Right lung (tissue), 5 donors: ENCODE measurements around the gene ZNF431. TPM values are rescaled to one million over a fixed set of nuclear protein-coding genes. Genes with fewer than 3 reads are reported as not detected.
A peak's percentile ranks its signal among the peaks of the same experiment; 100 is the strongest.
"Not testable (repeated sequence)": the region's sequence is repeated elsewhere in the genome, so short reads cannot be mapped to it uniquely, and the experiment has no call there.

Experiments used
- DNase-seq, 2 donors: peaks; one replicate each; pipeline ENCODE4 v3.0.0-alpha.2; 2013
- polyA plus RNA-seq, 5 donors: library from polyadenylated mRNA; unstranded; fragments of 120-200 nt; gene quantifications; one replicate each; pipeline versions ENCODE4 v1.2.1 to v1.2.3, GENCODE V29; 2013; ENCODE audit warnings: inconsistent platforms in 1 of 5, low replicate concordance in 1 of 5; ENCODE audit not compliant: insufficient read length in 5 of 5, insufficient read depth in 1 of 5

The ZNF431 gene
- polyA plus RNA-seq, 5 donors, result 22.0 to 44.9 (median 39.2) TPM

- DNase-seq, result not testable (repeated sequence)
These were observed 834 bp upstream of the ZNF431 start for GRCh38 chr19:21141006-21141405.

DNA sequence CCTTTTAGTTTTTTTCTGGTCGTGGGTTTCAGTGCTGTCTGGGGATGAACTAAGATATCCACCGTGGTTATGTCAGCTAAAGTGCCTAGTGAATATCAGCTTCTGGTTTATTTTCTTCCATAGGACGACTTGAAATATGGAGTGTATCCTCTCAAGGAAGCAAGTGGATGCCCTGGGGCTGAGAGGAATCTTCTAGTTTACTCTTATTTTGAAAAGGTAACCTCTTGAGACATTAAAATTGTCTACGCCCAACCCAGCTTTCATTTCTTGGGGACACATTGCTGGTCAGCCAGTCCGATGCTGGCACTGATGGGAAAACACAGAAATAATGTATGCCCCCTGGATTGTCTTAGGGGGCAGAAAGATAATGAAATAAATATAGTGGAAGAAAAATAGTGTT lies 1.6 kb downstream of the ZNF431 start:
- DNase-seq, result no peak

GRCh38 chr19:21143854-21144253 lies 2.0 kb downstream of the ZNF431 start:
- no peak for DNase-seq

DNA sequence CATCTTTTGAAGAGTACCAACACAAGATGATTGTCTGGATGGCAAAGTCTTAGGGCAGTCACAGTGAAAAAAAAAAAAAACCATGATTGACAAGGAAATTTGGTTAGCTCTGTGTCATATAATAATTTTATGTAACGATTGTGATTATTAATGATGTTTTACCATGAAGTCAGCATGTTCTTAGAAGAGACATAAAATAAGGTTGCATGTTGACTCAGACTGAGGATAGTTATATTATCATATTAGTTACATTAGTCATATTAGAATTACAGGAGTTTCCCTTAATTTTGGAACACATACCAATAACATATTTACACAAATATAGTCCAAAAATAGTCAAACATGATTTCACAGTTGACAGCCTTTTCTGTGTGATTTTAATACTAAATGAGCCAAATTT lies 5.7 kb downstream of the ZNF431 start:
- DNase-seq, result no peak

- no peak for DNase-seq
These were observed 6.8 kb downstream of the ZNF431 start for GRCh38 chr19:21148681-21149080.

- DNase-seq, result no peak
These were observed 8.0 kb downstream of the ZNF431 start for GRCh38 chr19:21149877-21150276.

GRCh38 chr19:21151460-21151859 lies 9.6 kb downstream of the ZNF431 start:
- no peak for DNase-seq

DNA sequence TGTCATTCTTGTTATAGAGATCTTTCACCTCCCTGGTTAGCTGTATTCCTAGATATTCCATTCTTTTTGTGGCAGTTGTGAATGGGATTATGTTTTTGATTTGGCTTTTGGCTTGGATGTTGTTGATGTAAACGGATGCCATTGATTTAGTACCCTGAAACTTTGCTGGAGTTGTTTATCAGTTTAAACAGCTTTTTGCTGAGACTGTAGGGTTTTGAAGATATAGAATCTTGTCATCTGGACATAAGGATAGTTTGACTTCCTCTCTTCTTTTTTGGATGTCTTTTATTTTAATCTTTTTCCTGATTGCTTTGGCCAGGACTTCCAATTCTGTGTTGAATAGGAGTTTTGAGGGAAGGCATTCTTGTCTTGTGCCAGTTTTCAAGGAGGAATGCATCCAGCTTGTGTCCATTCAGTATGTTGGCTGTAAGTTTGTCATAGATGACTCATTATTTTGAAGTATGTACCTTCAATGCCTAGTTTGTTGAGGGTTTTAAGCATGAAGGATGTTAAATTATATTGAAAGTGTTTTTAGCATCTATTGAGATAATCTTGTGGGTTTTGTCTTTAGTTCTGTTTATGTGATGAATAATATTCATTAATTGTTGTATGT lies 16.8 kb downstream of the ZNF431 start:
- no peak for DNase-seq

DNA sequence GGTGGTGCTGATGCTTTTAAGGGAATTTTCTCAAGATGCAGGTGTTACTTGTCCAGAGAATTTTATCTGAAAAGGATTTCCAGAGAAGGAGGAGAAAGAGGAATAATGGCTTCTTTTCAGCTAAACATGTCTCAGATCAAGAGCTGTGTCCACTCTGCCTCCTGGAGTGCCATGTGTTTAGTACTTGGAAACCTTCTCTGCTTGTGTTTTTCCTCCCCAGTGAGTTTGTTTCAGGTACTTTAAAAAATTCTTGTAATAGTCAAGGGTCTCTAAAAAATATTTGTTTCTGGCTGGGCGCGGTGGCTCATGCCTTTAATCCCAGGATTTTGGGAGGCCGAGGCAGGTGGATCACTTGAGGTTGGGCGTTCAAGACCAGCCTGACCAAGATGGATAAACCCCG lies 22.7 kb downstream of the ZNF431 start:
- no peak for DNase-seq

DNA sequence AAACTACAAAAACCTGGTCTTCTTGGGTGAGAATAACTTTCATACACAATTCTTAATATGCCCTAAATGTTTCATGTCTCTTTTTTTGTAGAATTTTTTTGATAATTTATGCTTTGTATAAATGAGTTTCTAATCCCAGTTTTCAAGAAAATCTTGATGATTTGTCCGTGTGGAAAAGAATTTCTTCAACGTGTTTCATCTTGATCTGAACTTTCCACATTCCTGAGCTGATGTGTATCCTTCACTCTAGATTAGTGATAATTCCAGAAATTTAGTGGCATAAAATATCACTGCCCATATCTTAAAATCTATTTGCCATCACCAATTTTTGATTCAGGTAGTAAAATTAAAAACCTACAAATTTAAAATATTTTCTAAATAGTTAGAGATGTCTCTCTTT lies 24.6 kb downstream of the ZNF431 start:
- DNase-seq, result no peak

GRCh38 chr19:21197590-21198295 lies 55.9 kb downstream of the ZNF431 start:
- DNase-seq, result no peak

- DNase-seq, result peak; percentile 14 to 32
These were observed 61.1 kb downstream of the ZNF431 start for GRCh38 chr19:21202865-21203494.

DNA sequence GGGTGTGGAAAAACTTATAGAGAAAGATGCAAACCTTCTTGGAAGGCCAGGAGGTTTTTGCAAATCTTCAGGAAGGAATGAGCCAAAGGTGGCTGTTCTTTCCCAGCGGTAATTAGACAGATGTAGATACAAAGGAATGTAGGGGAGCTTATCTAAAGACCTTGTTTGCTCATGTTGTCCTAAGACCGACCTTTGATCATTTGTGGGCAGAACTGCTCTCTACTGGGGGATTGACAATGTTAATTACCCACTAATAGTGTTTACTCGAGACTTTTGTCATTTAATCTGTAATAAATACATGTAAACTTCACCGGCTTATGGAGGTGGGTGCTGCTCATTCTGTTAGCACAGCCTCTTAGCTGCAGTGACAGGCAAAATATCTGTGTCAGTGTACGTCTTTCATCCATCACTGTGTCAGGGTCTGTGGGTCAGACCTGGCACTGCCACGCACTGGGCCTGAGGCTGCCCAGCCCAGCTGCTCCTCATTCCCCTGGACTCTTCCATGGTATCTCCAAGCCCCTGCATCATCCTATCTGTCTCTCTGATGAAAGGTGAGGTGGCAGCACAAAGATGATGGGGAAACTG lies 68.3 kb downstream of the ZNF431 start:
- no peak for DNase-seq

- no peak for DNase-seq
These were observed 79.9 kb downstream of the ZNF431 start for GRCh38 chr19:21221693-21222092.

DNA sequence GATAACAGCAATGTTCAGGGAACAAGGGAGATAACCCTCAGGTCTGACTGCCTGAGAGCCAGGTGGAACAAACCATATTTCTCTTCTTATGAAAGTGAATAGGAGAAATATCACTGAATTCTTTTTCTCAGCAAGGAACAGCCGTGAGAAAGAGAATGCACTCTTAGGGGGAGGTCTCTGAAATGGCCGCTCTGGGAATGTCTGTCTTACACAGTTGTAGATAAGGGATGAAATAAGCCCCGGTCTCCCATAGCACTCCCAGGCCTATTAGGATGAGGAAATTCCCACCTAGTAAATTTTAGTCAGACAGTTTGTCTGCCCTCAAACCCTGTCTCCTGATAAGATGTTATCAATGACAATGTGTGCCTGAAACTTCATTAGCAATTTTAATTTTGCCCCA lies 88.1 kb downstream of the ZNF431 start:
- DNase-seq, result not testable (repeated sequence)

GRCh38 chr19:21233691-21234090 lies 91.9 kb downstream of the ZNF431 start:
- no peak for DNase-seq

- not testable (repeated sequence) for DNase-seq
These were observed 94.9 kb downstream of the ZNF431 start for GRCh38 chr19:21236751-21237150.

DNA sequence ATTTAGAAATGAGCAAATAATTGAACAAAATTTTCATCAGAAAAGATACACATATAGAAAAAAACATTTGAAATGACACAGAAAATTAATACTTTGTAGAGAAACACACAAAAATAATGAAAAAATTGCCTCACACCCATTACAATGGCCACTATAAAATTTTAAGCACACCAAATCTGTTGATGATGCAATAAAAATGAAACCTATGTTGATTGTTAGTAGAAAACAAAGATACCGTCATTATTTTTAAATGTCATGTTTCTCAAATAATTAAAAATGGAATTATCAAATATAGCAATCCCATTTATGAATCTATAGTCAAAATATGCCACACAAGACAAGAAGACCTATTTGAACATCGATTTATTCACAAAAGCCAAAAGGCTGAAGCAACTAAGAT lies 96.8 kb downstream of the ZNF431 start:
- DNase-seq, result no peak
